H9 (cell line): ENCODE measurements around the gene FGF11. TPM values are rescaled to one million over a fixed set of nuclear protein-coding genes. Genes with fewer than 3 reads are reported as not detected.
A peak's percentile ranks its signal among the peaks of the same experiment; 100 is the strongest.

ENCODE experiments used
- DNase-seq: peaks from one replicate; pipeline ENCODE4 v3.0.0-alpha.2; 2017
- H2AFZ ChIP-seq: one replicate; pipeline ENCODE4 v1.6.1; 2013; ENCODE audit warnings: mild to moderate bottlenecking, low read length, control low read depth, moderate library complexity
- H2AK5ac ChIP-seq: 2 replicates; pipeline ENCODE4 v1.6.1; 2013; ENCODE audit warnings: low read length, control low read depth, mixed read lengths; ENCODE audit not compliant: insufficient read length
- H2BK120ac ChIP-seq: one replicate; pipeline ENCODE4 v1.6.1; 2013; ENCODE audit warnings: low read depth, mild to moderate bottlenecking, low read length, control low read depth, inconsistent platforms; ENCODE audit not compliant: poor library complexity, severe bottlenecking
- H2BK12ac ChIP-seq: 2 replicates; pipeline ENCODE4 v1.6.1; 2013; ENCODE audit warnings: low read length, control low read depth, mixed read lengths, low read depth; ENCODE audit not compliant: insufficient read length
- H2BK15ac ChIP-seq: 2 replicates; pipeline ENCODE4 v1.6.1; 2013; ENCODE audit warnings: low read depth, low read length, control low read depth
- H2BK20ac ChIP-seq: one replicate; pipeline ENCODE4 v1.6.1; 2013; ENCODE audit warnings: low read depth, mild to moderate bottlenecking, low read length, control low read depth, inconsistent platforms; ENCODE audit not compliant: poor library complexity, severe bottlenecking
- H2BK5ac ChIP-seq: 2 replicates; pipeline ENCODE4 v1.6.1; 2013; ENCODE audit warnings: low read length, control low read depth, mixed read lengths; ENCODE audit not compliant: insufficient read length
- H3K14ac ChIP-seq: 2 replicates; pipeline ENCODE4 v1.6.1; 2013; ENCODE audit warnings: low read length, control low read depth; ENCODE audit not compliant: insufficient read depth
- H3K18ac ChIP-seq: 2 replicates; pipeline ENCODE4 v1.6.1; 2013; ENCODE audit warnings: low read depth, mild to moderate bottlenecking, mixed read lengths, low read length, control low read depth; ENCODE audit not compliant: insufficient read length
- H3K23ac ChIP-seq: 2 replicates; pipeline ENCODE4 v1.6.1; 2013; ENCODE audit warnings: low read length, control low read depth, mixed read lengths, low read depth; ENCODE audit not compliant: insufficient read length
- H3K23me2 ChIP-seq: 2 replicates; pipeline ENCODE4 v1.6.1; 2013; ENCODE audit warnings: low read depth, mild to moderate bottlenecking, mixed read lengths, low read length, control low read depth; ENCODE audit not compliant: insufficient read length, poor library complexity, severe bottlenecking
- H3K27ac ChIP-seq: 2 replicates; pipeline ENCODE4 v1.5.1; 2013; ENCODE audit warnings: low read length, control low read depth, mixed read lengths, low read depth; ENCODE audit not compliant: insufficient read length
- H3K27me3 ChIP-seq: 2 replicates; pipeline ENCODE4 v1.6.1; 2013; ENCODE audit warnings: low read length, control low read depth, inconsistent platforms; ENCODE audit not compliant: insufficient read depth
- H3K4ac ChIP-seq: 2 replicates; pipeline ENCODE4 v1.6.1; 2013; ENCODE audit warnings: low read depth, mild to moderate bottlenecking, control low read depth, inconsistent platforms, low read length, moderate library complexity
- H3K4me1 ChIP-seq: 2 replicates; pipeline ENCODE4 v1.6.1; 2013; ENCODE audit warnings: low read length, control low read depth, inconsistent platforms; ENCODE audit not compliant: insufficient read depth
- H3K4me2 ChIP-seq: 2 replicates; pipeline ENCODE4 v1.6.1; 2013; ENCODE audit warnings: low read length, control low read depth, mixed read lengths; ENCODE audit not compliant: insufficient read length, insufficient read depth
- H3K56ac ChIP-seq: 2 replicates; pipeline ENCODE4 v1.6.1; 2013; ENCODE audit warnings: low read depth, mild to moderate bottlenecking, mixed read lengths, low read length, control low read depth; ENCODE audit not compliant: insufficient read length
- H3K79me1 ChIP-seq: 2 replicates; pipeline ENCODE4 v1.6.1; 2013; ENCODE audit warnings: low read depth, mild to moderate bottlenecking, moderate library complexity, low read length, control low read depth, inconsistent platforms; ENCODE audit not compliant: insufficient read depth, poor library complexity, severe bottlenecking
- H3K79me2 ChIP-seq: 2 replicates; pipeline ENCODE4 v1.6.1; 2013; ENCODE audit warnings: low read length, control low read depth, inconsistent platforms; ENCODE audit not compliant: insufficient read depth
- H3K9ac ChIP-seq: 2 replicates; pipeline ENCODE4 v1.6.1; 2013; ENCODE audit warnings: low read length, control low read depth, mixed read lengths; ENCODE audit not compliant: insufficient read length; ENCODE audit errors: extremely low read depth
- H3K9me3 ChIP-seq: one replicate; pipeline ENCODE4 v1.6.1; 2013; ENCODE audit warnings: low read depth, low read length, inconsistent platforms; ENCODE audit not compliant: control insufficient read depth
- H3T11ph ChIP-seq: one replicate; pipeline ENCODE4 v1.6.1; 2013; ENCODE audit warnings: mild to moderate bottlenecking, low read length, control low read depth, inconsistent platforms
- H4K20me1 ChIP-seq: one replicate; pipeline ENCODE4 v1.6.1; 2013; ENCODE audit not compliant: control insufficient read depth, insufficient read length, insufficient read depth
- H4K5ac ChIP-seq: 2 replicates; pipeline ENCODE4 v1.6.1; 2013; ENCODE audit warnings: low read depth, mild to moderate bottlenecking, mixed read lengths, low read length, control low read depth; ENCODE audit not compliant: insufficient read length
- H4K8ac ChIP-seq: replicated peaks from 2 replicates; pipeline ENCODE4 v1.6.1; 2013; ENCODE audit warnings: low read length, control low read depth, mixed read lengths, low read depth; ENCODE audit not compliant: insufficient read length
- H4K91ac ChIP-seq: 2 replicates; pipeline ENCODE4 v1.6.1; 2013; ENCODE audit warnings: low read depth, mild to moderate bottlenecking, moderate library complexity, mixed read lengths, low read length, control low read depth; ENCODE audit not compliant: insufficient read length
- H3K27ac Mint-ChIP-seq, 3 experiments: 2 replicates in 2 of 3; 3 replicates in 1 of 3; pipeline ENCODE4 v1.8.0; 2020 to 2021; ENCODE audit warnings: mixed read lengths in 3 of 3, mild to moderate bottlenecking in 1 of 3, moderate library complexity in 1 of 3
- H3K27me3 Mint-ChIP-seq: 2 replicates; pipeline ENCODE4 v1.8.0; 2021; ENCODE audit warnings: low read depth, mild to moderate bottlenecking, moderate library complexity, mixed read lengths
- H3K36me3 Mint-ChIP-seq, 3 experiments: 2 replicates in 2 of 3; 3 replicates in 1 of 3; pipeline ENCODE4 v1.8.0; 2020 to 2021; ENCODE audit warnings: low read depth in 3 of 3, mixed read lengths in 3 of 3; ENCODE audit not compliant: insufficient read depth in 1 of 3
- H3K4me1 Mint-ChIP-seq, 2 experiments: 2 replicates each; pipeline ENCODE4 v1.8.0; 2020; ENCODE audit warnings: mixed read lengths in 2 of 2
- H3K4me3 Mint-ChIP-seq, 2 experiments: 2 replicates in 1 of 2; 3 replicates in 1 of 2; pipeline ENCODE4 v1.8.0; 2020 to 2021; ENCODE audit warnings: mild to moderate bottlenecking in 2 of 2, mixed read lengths in 2 of 2, moderate library complexity in 1 of 2
- H3K9me3 Mint-ChIP-seq, 2 experiments: 2 replicates in 1 of 2; 3 replicates in 1 of 2; pipeline ENCODE4 v1.8.0; 2020; ENCODE audit warnings: mild to moderate bottlenecking in 2 of 2, mixed read lengths in 2 of 2, moderate library complexity in 1 of 2
- CTCF ChIP-seq: fragments of 200-600 bp; sonication (generic); conservative IDR thresholded peaks from 3 replicates; pipeline ENCODE4 v1.8.0; 2021; ENCODE audit warnings: antibody characterized with exemption, mild to moderate bottlenecking
- WGBS: extraction: QIAGEN DNeasy Blood & Tissue Kit; methylation state at CpG from one replicate; pipeline ENCODE4 v1.1.7; 2013; ENCODE audit warnings: missing lambda C conversion rate, low lambda C conversion rate, mixed read lengths; ENCODE audit not compliant: insufficient read length; ENCODE audit errors: extremely low coverage; 5-methylcytosine and 5-hydroxymethylcytosine counted together
- total RNA-seq: library from RNA; stranded (reverse); gene quantifications from 2 replicates; pipeline ENCODE4 v1.2.1, GENCODE V29; 2021

The FGF11 gene
- total RNA-seq, 1 experiment from 2014 or later: 15.2 TPM

- no peak overlapping the region for H4K5ac ChIP-seq
- H4K20me1 ChIP-seq: peaks cover 2% of the 10 kb centered on the region
- no peaks in the 10 kb centered on the region for H3K9me3 ChIP-seq
- H3T11ph ChIP-seq: no peak overlapping the region
- H3K27ac ChIP-seq: no peak overlapping the region
- Mint-ChIP-seq H3K4me3 (peak overlapping the region; percentile 87 to 96), H3K4me1 (peaks cover 22% of the 10 kb centered on the region in 2 experiments), H3K36me3 (peaks cover 25 to 41% (median 25%) of the 10 kb centered on the region in 3 experiments), H3K27me3 (peaks cover 2% of the 10 kb centered on the region), H3K9me3 (no peaks in the 10 kb centered on the region; a peak in 1 of 5 replicates), H3K27ac (peak overlapping the region in 1 of 3 experiments; percentile 67; a peak in 1 of 7 replicates)
- TF ChIP-seq CTCF: no peak
- H3K4me1 ChIP-seq: peaks cover 7% of the 10 kb centered on the region; the same call in 1 of the 2 replicates
- H3K4ac ChIP-seq: no peak overlapping the region
- H3K27me3 ChIP-seq: no peaks in the 10 kb centered on the region
- H2BK120ac ChIP-seq: no peak overlapping the region
- H3K23me2 ChIP-seq: peaks cover 12% of the 10 kb centered on the region
- peak; percentile 67 for DNase-seq
- H3K79me1 ChIP-seq: no peaks in the 10 kb centered on the region
- H2AK5ac ChIP-seq: no peak overlapping the region
- H3K4me2 ChIP-seq: peak overlapping the region; percentile 92
- no peak overlapping the region for H4K8ac ChIP-seq
- no peak overlapping the region for H3K14ac ChIP-seq
- no peak overlapping the region for H3K56ac ChIP-seq
- H3K18ac ChIP-seq: no peak overlapping the region
- no peak overlapping the region for H2BK15ac ChIP-seq
- H3K23ac ChIP-seq: no peak overlapping the region
- no peak overlapping the region for H2AFZ ChIP-seq
- no peaks in the 10 kb centered on the region for H3K79me2 ChIP-seq
- no peak overlapping the region for H2BK12ac ChIP-seq
- no peak overlapping the region for H3K9ac ChIP-seq
- no peak overlapping the region for H4K91ac ChIP-seq
- no CpG with 5 or more reads among the region's 42 CpGs for WGBS
- no peak overlapping the region for H2BK5ac ChIP-seq
- H2BK20ac ChIP-seq: no peak overlapping the region
Measured at GRCh38 chr17:7392696-7393612, 46.4 kb upstream of the FGF11 start.
